Activated T-cell treated with anti-CD3 and anti-CD28 coated beads for 4 hours (primary cell): Measurements from ENCODE around the gene CDH4.

ENCODE experiments used
- DNase-seq: peaks from one replicate; pipeline ENCODE4 v3.0.0-alpha.2; 2020

CDH4 gene

DNA sequence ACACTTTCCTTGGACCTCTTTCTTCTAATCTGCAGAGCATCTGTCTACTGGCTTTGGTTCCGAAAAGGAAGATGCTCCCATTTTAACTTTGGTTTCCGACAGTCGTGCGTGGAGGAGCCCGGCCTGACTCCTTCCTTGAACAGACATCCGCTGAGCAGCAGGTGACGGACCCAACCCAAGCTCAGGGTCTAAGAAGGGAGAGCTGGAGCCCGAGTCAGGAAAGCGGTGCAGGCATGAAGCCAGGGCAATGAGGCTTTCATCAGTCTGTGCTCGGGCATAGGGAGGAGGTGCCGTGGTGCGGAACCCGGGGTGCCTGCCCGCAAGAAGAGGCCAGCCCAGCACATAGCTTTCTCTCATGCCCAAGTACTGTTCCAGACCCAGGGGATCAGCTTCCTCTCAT lies 109.4 kb downstream of the CDH4 start:
- DNase-seq: no peak

DNA sequence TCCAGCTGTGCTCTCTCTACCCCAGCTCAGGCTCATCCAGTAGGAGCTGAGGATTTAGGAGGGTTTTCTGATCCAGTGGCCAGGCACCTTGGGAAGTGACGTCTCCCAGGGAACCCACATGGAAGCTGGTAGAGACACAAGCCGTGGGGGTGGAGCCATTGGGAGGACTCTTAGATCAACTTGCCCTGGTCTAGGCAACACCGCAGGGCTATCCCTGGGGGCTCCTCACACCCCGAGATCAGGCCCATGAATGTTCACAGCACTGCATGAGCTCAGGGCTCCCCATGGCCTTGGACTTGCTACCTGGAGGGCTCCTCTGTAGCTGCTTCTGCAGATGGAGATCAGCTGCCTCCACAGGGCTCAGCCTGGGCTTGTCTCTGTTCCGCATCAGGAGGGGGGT lies 112.1 kb downstream of the CDH4 start:
- DNase-seq: no peak

DNA sequence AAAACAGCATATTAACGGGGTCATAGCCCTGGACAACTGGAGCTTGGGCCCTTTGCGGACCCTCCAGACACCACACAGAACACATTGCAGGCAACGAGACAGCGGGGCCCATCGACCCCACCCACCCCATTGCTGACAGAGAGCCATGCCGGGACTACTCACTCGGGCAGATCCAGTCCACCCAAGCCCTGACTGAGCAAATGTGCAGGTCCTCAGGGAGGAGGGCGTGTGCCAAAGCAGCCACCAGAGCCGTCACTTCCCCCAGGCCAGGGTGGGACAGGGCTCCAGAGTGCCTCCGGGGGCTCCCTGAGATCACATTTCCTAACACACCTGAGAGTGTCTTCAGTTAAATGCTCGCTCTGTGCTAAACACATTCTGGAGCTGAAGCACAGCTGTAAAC lies 114.9 kb downstream of the CDH4 start:
- DNase-seq: no peak

DNA sequence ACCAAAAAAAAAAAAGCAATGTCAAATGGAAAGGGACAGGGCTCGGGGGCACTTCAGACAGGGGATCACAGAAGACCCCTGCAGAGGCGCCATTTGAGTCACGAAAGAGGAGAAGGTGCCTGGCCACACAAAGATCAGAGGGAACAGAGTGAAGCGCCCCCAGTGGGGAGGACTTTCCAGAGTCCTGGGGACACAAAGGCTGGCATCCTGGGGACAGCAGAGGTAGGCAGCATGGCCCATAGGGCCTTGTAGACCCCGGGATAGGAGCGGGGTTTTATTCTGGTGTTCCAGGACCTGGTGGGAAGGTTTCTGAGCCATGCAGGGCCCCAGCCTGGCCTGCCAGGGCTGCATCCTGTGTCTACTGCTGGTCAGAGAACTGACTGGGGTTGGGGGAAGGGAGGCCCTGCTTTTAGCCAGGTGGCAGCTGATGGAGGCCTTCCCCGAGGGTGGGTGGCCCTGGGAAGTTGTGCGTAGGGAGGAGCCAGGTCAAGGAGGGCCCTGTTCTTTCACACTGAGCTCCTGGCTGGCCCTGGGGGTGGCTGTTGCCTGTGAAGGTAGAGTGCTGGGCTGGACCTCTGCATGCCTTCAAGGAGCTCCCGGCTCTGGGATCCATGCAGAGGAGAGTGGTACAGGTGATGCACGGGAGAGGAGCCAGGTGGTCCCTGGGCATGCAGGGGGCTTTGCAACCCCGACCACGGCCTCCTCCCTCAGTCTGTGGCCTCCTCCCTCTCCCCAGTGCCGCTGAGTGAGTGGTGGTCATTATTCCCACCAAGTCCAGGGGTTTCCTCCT lies 117.9 kb downstream of the CDH4 start:
- DNase-seq: no peak

DNA sequence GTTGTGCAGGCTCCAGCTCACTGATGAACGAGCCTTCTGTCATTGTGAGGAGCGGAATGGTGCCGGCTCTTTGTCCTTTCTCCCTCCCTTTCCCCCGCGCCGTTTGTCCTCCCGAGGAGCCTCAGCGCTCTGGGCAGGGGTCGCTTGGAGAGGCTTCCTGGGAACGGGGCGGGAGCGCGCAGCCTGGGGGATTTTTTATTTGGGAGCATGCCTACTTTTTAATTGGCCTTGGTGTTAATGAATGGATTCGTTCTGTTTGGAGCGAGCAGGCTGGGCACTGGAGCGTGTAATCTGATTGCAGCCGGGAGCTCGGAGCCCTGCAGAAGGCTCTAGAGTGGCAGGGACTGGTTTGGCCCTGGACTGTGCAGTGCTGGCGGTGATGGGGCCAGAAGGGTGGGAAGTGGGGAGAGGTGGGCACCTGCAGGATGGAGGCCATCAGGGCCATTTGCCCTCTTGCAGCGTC lies 118.8 kb downstream of the CDH4 start:
- no peak for DNase-seq

DNA sequence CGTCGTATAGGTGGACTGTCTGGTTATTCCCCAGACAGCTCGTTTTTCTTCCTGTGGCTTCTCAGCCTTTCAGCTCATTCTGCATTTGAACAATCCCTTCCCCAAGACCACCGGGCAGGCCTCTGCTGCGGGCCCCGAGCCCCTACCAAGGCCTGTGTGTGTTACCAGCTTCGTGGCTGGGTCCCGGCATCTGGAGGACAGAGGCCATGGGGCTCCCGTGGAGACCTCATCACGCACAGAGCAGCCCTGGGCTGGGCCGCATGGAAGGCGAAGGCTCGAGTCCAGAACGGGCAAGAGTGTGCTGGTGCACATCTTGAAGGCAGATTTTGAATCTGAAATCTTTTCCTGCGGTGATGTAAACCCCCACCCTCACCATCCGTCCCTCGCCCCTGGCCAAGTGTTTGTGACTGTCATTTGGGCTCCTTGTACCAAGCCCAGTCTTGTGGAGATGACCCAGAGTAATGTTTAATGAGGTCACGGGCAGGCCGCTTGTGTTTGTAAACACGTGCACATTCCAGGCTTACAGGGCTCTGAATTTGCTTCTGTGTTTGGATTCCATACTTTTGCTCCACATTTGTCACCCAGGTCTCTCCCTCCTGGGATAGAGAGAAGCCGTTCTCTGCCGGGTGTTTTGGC lies 119.6 kb downstream of the CDH4 start:
- DNase-seq: no peak

DNA sequence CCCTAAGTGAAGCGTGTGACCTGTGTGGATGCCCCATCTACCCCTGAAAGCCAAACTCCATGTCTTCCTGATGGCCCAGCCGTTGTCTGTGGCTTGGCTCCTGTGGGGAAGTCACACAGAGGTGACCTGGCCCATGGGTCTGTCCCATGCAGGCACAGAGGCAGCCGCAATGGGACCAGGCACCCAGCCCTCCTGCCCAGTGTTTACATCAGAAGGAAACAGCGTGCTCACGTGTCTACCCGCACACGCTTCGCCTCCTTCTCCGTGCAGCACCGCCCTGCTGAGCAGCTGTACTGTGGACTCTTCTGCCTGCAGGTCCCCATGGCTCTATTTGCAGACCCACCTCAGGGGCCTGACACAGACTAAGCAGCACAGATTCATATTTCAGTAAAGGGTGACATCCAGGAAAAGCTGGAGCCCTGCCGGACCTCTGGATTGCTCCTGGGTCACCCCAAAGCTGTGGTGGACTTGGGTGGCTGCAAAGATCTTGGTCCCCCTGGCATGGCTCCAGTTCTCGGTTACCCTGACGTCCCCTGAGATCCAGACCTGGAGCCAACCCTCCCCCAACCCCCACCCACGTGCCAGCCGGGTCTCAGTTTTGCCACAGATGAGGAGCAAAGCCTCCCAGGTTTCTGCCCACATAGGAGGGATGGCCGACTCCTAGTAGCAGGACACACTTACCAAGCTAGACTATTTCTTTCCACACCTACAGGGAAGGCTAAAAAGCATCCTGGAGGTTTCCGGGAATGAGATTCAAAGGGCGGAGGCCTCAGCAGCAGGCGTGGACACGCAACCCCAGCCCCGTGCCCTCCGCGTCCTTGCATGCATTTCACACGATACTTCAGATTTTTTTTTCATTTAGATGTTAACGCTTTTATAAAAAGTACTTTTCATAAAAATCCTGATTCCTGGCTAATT lies 120.3 kb downstream of the CDH4 start:
- DNase-seq: no peak

DNA sequence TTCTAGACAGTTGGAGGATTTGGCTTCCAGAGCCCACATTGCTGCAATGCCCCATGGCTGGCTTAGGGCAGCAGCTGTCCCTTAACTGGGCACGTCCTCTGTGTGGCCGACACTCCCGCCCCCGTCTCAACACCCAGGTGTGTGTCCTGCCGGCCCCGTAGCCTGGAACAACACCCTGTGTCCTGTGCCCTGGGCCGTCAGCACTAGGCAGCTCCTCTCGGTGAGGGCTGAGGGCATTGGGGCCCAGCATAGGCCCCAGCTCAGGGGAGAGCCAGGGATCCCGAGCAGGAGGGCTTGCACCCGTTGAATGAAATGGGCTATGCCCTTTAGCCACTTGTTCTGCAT lies 121.0 kb downstream of the CDH4 start:
- no peak for DNase-seq

DNA sequence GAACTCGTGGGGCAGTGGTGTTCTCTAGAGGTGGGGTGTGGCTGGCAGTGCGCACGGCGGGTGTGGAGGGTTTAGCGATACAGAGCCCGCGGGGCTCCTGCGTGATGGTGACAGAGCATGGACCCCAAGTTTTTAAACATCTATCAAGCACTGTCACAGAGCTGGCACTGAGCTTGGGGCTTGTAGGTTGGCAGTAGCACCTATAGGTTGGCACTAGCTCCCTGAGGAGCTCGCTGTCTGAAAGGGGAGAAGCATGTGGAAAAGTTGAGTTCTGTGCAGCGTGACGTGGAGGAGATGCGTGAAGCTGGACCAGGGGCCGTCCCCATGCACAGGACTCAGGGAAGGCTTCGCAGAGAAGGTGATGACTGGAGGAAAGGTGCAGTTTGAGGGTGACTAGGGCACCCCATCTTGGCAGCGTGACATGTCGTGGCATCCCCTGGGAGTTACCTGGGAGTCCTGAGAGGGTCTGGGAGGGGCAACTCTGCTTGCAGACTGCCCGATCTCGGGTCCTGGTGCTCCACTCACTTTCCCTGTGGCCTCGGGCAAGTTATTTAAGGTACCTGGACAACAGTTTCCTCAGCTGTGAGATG lies 122.0 kb downstream of the CDH4 start:
- no peak for DNase-seq

DNA sequence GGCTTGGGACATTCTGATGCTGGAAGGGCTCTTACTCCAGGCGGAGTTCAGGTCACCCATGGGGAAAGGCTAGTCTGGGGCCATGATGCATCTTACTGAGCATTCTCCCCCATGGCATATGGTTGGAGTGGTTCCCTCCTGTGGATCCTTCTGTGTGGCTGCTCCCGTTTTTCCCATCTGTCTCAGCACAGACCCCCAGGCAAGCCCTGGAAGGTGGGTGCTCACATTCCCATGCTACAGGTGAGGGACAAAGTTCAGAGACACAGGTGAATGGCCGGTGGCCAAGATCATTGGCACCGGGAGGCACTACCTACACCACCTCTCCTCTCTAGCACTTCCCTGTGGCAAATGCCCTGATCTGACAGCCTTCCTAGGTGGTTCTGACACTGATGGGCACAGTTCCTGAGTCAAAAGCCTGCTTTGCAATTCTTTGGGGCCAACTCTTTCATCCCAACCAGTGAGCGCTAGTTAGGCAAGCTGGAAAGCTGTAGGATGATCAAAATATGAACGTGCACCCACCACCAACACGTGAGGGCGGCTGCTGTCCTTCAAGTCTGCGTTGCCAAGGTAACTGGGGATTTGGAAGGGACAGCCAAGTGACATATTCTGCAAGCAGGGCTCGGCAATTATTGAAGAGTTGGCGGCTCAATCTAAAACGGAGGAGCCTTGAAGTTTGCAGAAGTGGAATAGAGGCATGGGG lies 124.6 kb downstream of the CDH4 start:
- no peak for DNase-seq

DNA sequence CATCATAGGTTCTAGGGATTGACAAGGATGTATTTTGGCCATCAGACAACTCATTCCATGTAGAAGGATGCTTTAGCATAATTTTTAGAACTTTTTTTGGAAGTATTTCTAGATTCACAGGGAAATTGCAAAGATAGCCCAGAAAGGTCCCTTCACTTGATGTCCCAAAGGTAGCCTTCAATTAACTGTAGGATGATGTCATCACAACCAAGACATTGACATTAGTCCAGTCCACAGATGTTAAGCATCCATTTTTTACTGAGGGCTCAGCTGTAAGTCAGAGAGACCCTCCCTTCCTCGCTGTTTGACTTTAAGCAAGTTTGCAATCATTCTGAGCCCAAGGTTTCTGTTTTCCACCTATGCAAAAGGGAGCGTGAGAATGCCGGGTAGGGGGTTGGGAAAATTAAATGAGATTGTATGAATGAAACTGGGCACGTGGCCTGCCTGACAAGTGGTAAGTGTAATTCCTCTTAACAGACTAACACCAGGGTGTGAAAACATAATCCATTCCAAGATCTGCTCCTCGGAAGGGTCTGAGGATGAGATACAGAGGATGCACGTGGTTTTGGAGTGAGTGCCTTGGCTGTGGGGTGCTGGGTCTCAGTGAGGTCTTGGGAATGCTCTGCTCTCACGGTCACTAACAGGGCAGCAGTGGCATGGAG lies 126.8 kb downstream of the CDH4 start:
- no peak for DNase-seq

DNA sequence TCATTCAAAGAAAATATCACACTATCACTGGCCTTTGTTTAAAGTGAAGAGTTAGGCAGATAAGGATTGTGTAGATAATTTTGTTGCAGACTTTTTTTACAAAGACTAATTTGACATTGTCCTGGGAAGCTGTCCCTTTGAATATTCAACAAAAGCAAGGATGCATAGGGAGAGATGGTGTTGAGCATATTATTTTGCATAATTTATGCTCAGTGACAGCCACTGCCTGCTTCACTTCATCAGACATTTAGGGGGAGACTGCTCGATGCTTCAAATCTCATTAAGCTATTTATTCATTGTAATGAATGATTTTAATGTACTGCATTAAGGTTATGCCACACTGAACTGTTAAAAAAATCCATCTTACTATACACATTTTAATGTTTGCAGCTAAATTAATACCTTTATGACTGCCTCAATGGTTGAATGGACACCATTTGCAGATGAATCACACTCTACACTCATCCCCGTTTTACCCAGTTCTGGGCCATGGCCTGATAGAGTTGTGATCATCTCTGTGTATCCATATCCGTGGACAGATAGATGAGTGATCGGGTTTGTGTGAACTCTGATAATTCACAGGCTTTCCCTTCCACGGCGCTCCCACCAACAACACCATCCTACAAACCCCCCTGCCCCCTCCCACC lies 128.0 kb downstream of the CDH4 start:
- DNase-seq: no peak

DNA sequence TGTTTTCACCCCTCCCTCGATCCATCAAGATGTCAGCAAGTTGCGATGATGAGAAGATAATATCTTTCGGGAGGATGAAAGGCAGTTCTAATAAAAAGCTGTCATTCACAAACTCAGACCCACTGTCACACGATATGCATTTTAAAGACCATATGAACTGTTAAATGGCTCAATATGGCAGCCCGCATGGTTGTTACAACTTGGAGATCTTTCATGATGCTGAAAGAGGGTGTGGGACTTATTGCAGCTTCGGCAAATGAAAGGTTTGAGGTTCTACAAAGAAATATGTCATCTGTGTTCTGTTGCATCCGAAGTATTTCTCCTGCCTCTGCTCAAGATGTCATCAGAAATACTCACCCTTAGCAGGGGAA lies 128.5 kb downstream of the CDH4 start:
- DNase-seq: no peak

DNA sequence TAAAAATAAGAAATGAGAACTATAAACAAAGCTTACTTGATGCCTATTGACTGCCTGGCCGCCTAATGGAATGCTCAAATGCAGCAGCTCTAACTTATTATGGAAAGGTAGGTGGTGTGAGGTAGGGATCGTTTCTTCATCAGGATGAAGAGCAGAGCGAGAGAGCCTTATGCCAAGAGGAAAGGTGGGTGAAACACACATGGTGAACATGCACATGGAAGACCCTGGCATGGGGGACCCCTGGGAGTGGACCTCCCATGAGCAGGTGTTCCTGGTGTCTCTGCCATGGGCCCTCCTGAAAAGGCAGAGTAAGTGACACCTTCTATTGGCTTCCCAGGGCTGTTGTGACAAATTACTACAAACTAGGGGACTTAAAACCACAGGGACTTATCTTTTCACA lies 130.1 kb downstream of the CDH4 start:
- no peak for DNase-seq

DNA sequence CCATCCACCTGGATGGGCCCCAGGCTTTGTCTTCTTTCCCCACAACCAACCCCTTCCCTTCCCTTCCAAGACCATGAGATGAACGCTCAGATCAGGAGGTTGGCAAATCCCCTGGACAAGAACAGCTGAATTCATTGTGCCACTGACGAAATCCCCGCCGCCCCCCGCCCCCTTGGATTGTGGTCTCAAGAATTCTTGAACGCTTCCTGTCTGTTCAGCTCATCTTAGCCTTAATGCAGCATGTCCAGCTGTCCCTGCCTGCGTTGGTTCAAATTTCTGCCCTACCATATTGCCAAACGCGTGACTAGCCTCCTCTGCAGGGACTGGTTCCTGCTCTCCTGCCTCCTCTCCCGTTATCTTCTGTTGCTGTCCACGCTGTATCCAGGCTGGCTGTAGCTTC lies 133.2 kb downstream of the CDH4 start:
- DNase-seq: no peak

DNA sequence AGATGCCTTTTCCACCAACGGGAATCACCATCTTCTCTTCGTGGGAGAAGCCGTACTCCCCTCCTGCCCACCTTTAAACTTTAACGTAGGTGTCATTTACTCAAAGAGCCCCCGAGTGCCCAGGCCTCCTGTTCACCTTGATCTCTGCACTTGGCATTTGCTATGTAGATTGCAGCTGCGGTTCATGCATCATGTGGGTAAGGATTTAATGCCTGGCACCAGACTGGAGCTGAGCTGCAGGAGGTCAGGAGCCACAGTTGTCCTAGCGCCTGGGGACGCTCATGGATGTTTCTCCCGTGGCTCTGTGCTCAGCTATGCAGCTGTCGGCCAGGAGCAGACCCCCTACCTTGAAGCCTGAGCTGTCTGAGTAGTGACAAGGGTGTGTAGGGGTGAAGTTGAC lies 133.7 kb downstream of the CDH4 start:
- DNase-seq: no peak

DNA sequence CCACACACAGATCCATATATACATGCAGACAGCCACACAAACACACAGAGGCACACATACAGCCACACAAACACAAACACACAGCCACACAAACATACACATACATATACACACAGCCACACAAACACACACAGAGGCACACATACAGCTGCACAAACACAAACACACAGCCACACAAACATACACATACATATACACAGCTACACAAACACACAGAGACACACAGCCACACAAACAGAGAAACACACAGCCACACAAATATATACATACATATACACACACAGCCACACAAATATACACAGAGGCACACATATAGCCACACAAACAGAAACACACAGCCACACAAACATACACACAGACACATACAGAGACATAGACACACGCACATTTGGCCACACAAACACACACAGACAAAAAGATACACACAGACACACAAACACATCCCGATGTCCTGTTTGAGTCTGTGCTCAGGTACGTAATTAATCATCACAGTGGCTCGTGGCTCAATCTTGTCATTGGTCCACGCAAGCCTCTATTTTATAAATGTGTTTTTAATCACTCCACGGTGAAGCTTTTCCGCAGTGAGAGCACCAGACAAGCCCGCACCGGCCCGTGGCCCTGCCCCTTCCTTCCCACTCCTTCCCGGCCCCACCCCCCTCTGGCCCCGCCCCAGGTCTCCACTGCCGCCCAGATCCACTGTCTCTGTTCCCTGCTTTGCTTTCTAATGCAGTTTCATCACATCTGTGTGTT lies 135.3 kb downstream of the CDH4 start:
- DNase-seq: no peak

DNA sequence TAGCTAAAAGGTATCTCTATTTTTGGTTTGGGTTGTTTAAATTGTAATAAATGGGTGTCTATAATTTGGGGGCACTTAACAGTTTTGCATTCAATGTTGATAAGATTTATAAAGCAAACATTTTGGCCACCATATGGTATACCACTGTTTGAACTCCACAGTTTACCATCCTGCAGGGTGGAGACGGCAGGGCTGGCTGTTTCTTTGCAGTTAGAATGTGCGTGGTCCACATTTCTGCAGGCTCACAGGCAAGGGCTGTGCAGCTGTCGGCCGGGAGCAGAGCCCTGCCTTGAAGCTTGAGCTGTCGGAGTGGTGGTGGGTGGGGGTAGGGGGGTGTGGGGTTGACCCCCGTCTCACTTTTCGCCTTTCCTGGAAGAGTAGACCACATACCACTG lies 135.9 kb downstream of the CDH4 start:
- no peak for DNase-seq

DNA sequence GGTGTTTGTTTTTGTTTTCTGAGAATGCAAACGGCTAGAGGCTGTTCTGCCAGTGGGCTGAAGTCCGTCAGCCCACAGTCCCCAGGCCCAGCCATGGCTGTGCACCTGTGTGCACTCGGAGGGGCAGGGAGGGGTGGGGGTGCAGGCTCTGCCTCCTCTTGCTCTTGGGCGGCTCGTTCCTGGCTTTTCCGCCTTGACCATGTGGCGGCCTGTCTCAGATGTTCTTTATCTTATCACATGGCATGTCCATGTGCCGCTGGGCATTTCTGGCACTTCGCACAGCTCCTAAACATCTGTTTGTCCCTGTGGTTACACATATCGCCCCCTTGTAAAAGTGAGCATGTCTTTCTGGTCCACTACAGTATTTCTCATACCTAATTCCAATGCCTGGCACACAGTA lies 137.0 kb downstream of the CDH4 start:
- DNase-seq: no peak

DNA sequence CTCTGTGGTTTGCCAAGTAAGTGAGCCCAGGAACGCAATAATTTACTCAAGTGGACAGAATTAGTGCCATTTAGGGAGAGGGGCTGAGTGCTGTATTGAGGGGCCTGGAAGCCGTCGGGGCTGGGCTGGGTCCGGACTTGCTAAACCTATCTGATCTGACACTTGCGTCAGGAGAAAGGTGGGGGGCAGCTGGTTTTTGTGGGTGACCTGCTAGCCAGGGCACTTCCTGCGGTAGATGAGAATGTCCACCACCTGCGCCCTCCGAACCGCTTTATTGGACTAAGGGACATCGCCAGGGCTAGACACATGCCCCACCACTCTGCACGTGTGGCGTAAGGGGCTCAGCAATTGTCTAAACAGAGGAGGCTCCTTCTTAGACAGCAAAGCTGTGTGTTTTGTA lies 139.1 kb downstream of the CDH4 start:
- DNase-seq: no peak
